Body of pancreas (tissue), 4 donors: ENCODE data around the gene HOXB3. TPM values are rescaled to one million over a fixed set of nuclear protein-coding genes. Genes with fewer than 3 reads are reported as not detected.

Source experiments
- ATAC-seq: fragments of 150-250 bp; one replicate; pipeline ENCODE4 v1.9.1; 2016
- DNase-seq, 4 donors: peaks; one replicate each; pipeline ENCODE4 v3.0.0-alpha.2; 2019
- H3K27ac ChIP-seq, 4 donors: fragments of 200-600 bp; sonication (generic); 1 replicate in 3 of 4; 2 replicates in 1 of 4; pipeline versions ENCODE4 v1.5.1 to v1.6.1; 2016 to 2019; ENCODE audit warnings: mild to moderate bottlenecking in 1 of 4, mixed read lengths in 1 of 4, moderate library complexity in 1 of 4
- H3K27me3 ChIP-seq, 2 donors: fragments of 200-600 bp; sonication (generic); one replicate each; pipeline ENCODE4 v1.6.0; 2016; ENCODE audit warnings: mild to moderate bottlenecking in 1 of 2
- H3K36me3 ChIP-seq, 2 donors: fragments of 200-600 bp; sonication (generic); replicated peaks in 1 of 2; 2 replicates each; pipeline ENCODE4 v1.5.1; 2016; ENCODE audit warnings: low read depth in 2 of 2; ENCODE audit not compliant: insufficient read depth in 1 of 2
- H3K4me1 ChIP-seq: fragments of 200-600 bp; sonication (generic); one replicate; pipeline ENCODE4 v1.6.0; 2016
- H3K4me3 ChIP-seq, 2 donors: fragments of 200-600 bp; sonication (generic); 1 replicate in 1 of 2; 2 replicates in 1 of 2; pipeline ENCODE4 v1.5.1; 2016 to 2019
- H3K9me3 ChIP-seq, 3 donors: fragments of 200-600 bp; sonication (generic); 1 replicate in 2 of 3; 2 replicates in 1 of 3; pipeline ENCODE4 v1.5.1; 2016
- POLR2A ChIP-seq, 3 donors: fragments of 450-650 bp; IDR thresholded peaks; one replicate each; pipeline ENCODE4 v1.6.1; 2016; ENCODE audit warnings: antibody characterized with exemption in 3 of 3, mild to moderate bottlenecking in 2 of 3
- WGBS, 2 donors: methylation state at CpG; one replicate each; pipeline ENCODE4 v1.1.5; 2017; 5-methylcytosine and 5-hydroxymethylcytosine counted together
- intact Hi-C: fragments of 100-400 bp; cut with DNase I; formaldehyde crosslinking; loops from one replicate; pipeline ENCODE4 v1.15.1; 2023
- total RNA-seq, 2 donors: library from RNA; depleted of rRNA; stranded (reverse); fragments of >200 nt; gene quantifications; one replicate each; pipeline ENCODE4 v1.1.0, GENCODE V29; 2016
- TF ChIP-seq, protein P1 (sequence below), 7 experiments: fragments of 450-650 bp in 4 of 7; fragments of 200-600 bp in 3 of 7; sonication (generic) in 3 of 7; IDR thresholded peaks; one replicate each; pipeline ENCODE4 v1.5.1; 2016 to 2019; ENCODE audit warnings: antibody characterized with exemption in 7 of 7

HOXB3 gene
- total RNA-seq, 2 donors from 2014 or later: 2.9 TPM; not detected in 1

DNA sequence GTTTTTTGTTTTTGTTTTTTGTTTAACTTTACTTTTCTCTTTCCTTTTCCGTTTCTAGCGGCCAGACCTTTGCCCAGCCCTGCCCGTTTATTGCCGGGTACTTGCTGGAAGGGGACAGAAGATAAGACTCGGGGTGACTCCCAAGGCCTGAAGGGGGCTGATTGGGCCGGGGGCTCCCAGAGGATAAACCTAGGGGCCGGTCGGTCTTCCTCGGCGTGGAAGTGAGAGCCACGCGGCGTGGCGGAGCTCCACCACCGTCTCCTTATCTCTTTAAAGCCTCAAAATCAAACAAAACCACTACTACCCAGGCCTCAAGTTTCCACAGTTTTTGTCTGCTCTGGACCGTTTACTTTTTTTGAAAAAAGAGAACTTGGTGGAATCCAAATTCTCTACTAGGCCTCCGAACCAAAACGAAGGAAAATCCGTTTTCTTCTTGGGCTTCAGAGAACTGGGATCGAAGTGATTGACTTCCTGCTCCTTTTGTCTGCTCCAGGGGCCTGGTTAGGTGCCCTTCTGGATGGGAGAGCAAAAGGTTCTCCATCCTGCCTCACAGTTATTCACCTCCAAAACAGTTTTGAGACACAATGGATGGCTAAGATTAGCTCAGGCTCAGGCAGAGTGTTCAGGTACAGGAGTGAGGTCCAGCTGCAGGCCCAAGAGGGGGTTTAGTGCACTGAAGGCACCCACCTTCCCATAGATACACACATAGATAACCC, 44.6 kb upstream of the HOXB3 start:
- Histone ChIP-seq H3K36me3 (no peaks in the 10 kb centered on the region), H3K4me3 (no peak overlapping the region), H3K9me3 (no peaks in the 10 kb centered on the region), H3K4me1 (peaks cover 11% of the 10 kb centered on the region), H3K27ac (no peak overlapping the region), H3K27me3 (peaks cover 0 to 77% of the 10 kb centered on the region in 2 donors)
- TF ChIP-seq, protein P1, sequence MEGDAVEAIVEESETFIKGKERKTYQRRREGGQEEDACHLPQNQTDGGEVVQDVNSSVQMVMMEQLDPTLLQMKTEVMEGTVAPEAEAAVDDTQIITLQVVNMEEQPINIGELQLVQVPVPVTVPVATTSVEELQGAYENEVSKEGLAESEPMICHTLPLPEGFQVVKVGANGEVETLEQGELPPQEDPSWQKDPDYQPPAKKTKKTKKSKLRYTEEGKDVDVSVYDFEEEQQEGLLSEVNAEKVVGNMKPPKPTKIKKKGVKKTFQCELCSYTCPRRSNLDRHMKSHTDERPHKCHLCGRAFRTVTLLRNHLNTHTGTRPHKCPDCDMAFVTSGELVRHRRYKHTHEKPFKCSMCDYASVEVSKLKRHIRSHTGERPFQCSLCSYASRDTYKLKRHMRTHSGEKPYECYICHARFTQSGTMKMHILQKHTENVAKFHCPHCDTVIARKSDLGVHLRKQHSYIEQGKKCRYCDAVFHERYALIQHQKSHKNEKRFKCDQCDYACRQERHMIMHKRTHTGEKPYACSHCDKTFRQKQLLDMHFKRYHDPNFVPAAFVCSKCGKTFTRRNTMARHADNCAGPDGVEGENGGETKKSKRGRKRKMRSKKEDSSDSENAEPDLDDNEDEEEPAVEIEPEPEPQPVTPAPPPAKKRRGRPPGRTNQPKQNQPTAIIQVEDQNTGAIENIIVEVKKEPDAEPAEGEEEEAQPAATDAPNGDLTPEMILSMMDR (IDR thresholded peaks at IDR 0.05): no peak
- no peak for TF ChIP-seq POLR2A (IDR thresholded peaks at IDR 0.05)
- DNase-seq: no peak
- ATAC-seq: no peak
- intact Hi-C loops: no loop called here
- WGBS, 2 donors: 22 to 29% methylated on average over 20 of the region's 20 CpGs

DNA sequence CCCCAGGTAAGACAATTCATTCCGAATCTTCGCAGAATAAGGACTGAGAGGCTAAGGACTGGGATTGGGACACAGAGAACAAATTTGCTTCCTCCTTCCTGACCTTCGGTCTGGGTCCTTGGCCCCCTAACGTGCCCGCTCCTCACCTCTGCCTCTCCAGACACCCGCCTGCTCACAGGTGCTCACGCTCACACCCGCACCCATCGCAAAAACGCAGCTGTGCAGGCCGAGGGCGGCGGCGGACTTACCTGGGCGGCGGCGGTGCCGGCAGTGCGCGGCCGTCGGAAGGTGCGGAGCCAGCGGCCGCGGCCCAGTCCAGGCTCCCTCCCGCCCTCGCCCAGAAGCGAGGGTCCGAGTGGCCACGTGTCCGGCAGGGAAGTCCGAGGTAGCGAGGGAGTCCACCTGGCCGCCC, 43.2 kb upstream of the HOXB3 start:
- H3K9me3 ChIP-seq: no peaks in the 10 kb centered on the region
- TF ChIP-seq, protein P1 (IDR thresholded peaks at IDR 0.05): no peak
- TF ChIP-seq POLR2A (IDR thresholded peaks at IDR 0.05): no peak
- no peak overlapping the region for H3K27ac ChIP-seq
- ATAC-seq (no peak), DNase-seq (no peak)
- H3K36me3 ChIP-seq: no peaks in the 10 kb centered on the region
- H3K4me3 ChIP-seq: no peak overlapping the region
- H3K4me1 ChIP-seq: peaks cover 11% of the 10 kb centered on the region
- intact Hi-C loops: no loop called here
- peaks cover 0 to 85% of the 10 kb centered on the region in 2 donors for H3K27me3 ChIP-seq
- WGBS, 2 donors: 16 to 21% methylated on average over 34 to 35 of the region's 35 CpGs

DNA sequence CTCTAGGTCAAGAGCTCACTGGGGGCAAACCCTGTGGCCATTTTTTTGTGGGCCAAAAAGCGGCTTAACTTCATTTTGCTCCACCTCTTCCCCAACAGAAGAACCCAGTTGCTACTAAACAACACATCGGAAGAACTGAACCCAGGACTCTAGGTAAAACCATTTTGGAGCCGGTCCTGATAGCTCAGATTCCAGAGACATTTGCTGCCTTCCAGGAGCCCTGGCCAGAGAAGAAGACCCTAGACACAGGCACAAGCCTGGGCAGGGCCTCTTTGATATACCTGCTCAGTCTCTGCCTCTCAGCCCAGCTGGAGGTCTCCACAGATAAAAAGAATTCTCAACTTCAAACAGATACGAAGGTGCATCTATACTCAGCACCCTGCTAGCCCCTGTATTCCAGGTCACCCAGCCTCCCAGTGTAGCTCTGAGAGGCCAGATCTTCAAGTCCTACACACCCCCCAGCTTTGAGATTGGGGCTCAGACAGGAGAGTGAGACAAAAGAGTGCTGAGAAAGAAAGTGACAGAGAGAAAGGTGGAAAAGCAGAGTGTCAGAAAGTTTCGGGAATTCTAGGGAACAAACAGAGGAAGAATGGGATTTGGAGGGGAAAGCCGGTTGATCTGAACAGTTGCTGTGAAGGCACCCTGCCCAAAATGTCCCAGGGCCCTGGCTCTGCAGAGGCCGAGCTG, 42.7 kb upstream of the HOXB3 start:
- Histone ChIP-seq H3K4me1 (peaks cover 11% of the 10 kb centered on the region), H3K4me3 (no peak overlapping the region), H3K36me3 (no peaks in the 10 kb centered on the region), H3K27me3 (peaks cover 0 to 87% of the 10 kb centered on the region in 2 donors), H3K27ac (no peak overlapping the region), H3K9me3 (no peaks in the 10 kb centered on the region)
- TF ChIP-seq, protein P1 (IDR thresholded peaks at IDR 0.05): no peak
- no peak for TF ChIP-seq POLR2A (IDR thresholded peaks at IDR 0.05)
- WGBS, 2 donors: 15 to 28% methylated on average over 7 of the region's 7 CpGs
- DNase-seq: no peak
- intact Hi-C loops: no loop called here
- ATAC-seq: no peak

DNA sequence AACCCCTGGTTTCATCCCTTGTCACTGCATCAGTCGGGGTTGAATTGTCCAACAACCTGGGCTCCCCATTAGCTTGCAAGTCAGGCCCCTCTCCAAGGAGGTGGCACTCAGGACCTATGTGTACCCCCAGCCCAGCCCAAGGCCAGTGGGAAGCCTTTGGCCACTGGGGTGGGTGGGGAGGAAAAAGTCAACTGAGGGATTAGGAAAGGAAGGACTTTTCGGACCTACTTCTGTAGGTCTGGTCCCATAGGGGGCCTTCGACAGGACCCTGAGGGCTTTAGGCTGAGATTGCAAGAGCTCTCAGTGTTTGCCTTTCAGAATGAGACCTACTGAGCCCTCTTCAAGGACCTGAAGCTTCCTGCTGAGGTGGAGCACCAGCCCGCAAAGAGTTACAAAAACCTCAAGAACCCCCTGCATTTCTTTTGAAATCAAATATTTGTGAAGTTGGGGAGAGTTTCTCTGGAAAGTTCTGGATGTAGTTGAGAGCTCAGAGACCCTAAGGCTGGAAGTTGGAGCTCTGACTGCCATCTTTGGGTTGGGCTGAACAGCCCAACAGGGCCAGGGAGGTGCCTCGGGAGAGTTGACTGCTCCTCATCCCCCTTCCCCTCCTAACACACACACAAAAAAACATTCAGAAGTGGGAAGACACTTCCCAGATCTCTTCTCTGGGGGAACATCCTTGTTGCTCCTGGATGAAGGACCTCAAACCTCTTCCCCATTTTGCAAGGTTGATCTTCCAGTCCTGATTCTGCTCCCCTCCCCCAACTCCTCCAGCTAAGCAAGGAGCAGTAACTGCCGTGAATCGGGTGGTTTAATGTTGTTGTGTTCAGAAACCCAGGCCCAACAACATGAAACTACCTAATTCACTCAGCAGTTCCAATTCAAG, 41.9 kb upstream of the HOXB3 start:
- no peaks in the 10 kb centered on the region for H3K36me3 ChIP-seq
- peaks cover 11% of the 10 kb centered on the region for H3K4me1 ChIP-seq
- H3K27me3 ChIP-seq: peaks cover 0 to 85% of the 10 kb centered on the region in 2 donors
- H3K4me3 ChIP-seq: no peak overlapping the region
- ATAC-seq (no peak), DNase-seq (no peak)
- 15 to 22% methylated on average over 7 of the region's 7 CpGs for whole genome bisulfite sequencing, 2 donors
- no peaks in the 10 kb centered on the region for H3K9me3 ChIP-seq
- intact Hi-C loops: no loop called here
- H3K27ac ChIP-seq: no peak overlapping the region
- TF ChIP-seq, protein P1 (IDR thresholded peaks at IDR 0.05): no peak
- no peak for TF ChIP-seq POLR2A (IDR thresholded peaks at IDR 0.05)
